Thoracic aorta (tissue), 2 donors: Measurements from ENCODE around the gene E2F7. TPM values are rescaled to one million over a fixed set of nuclear protein-coding genes. Genes with fewer than 3 reads are reported as not detected.

Source experiments
- ATAC-seq: fragments of 150-250 bp; one replicate; pipeline ENCODE4 v1.8.0; 2017; ENCODE audit warnings: low read depth; ENCODE audit not compliant: insufficient number of reproducible peaks, low FRiP score
- DNase-seq: peaks from one replicate; pipeline ENCODE4 v3.0.0-alpha.2; 2020; ENCODE audit warnings: low spot score
- H3K27ac ChIP-seq, 2 donors: fragments of 200-600 bp; sonication (generic); 1 replicate in 1 of 2; 2 replicates in 1 of 2; pipeline ENCODE4 v1.5.1; 2016; ENCODE audit warnings: mild to moderate bottlenecking in 2 of 2, moderate library complexity in 2 of 2
- H3K27me3 ChIP-seq: fragments of 200-600 bp; sonication (generic); replicated peaks from 2 replicates; pipeline ENCODE4 v1.6.0; 2016; ENCODE audit warnings: mild to moderate bottlenecking; ENCODE audit not compliant: insufficient read depth
- H3K36me3 ChIP-seq: fragments of 200-600 bp; sonication (generic); one replicate; pipeline ENCODE4 v1.5.1; 2016
- H3K4me1 ChIP-seq, 2 donors: fragments of 200-600 bp; sonication (generic); 1 replicate in 1 of 2; 2 replicates in 1 of 2; pipeline versions ENCODE4 v1.5.1 to v1.6.0; 2016; ENCODE audit warnings: low read depth in 2 of 2, mild to moderate bottlenecking in 1 of 2; ENCODE audit not compliant: control insufficient read depth in 1 of 2
- H3K4me3 ChIP-seq: fragments of 200-600 bp; sonication (generic); 2 replicates; pipeline ENCODE4 v1.5.1; 2016; ENCODE audit warnings: mild to moderate bottlenecking
- H3K9me3 ChIP-seq: fragments of 200-600 bp; sonication (generic); 2 replicates; pipeline ENCODE4 v1.5.1; 2016
- CTCF ChIP-seq: fragments of 200-600 bp; sonication (generic); IDR thresholded peaks from one replicate; pipeline ENCODE4 v1.5.1; 2019; ENCODE audit warnings: antibody characterized with exemption
- total RNA-seq, 2 donors: library from RNA; depleted of rRNA; stranded (reverse); fragments of >200 nt; gene quantifications; one replicate each; pipeline versions ENCODE4 v1.1.0 to v1.2.3, GENCODE V29; 2016

The E2F7 gene, protein sequence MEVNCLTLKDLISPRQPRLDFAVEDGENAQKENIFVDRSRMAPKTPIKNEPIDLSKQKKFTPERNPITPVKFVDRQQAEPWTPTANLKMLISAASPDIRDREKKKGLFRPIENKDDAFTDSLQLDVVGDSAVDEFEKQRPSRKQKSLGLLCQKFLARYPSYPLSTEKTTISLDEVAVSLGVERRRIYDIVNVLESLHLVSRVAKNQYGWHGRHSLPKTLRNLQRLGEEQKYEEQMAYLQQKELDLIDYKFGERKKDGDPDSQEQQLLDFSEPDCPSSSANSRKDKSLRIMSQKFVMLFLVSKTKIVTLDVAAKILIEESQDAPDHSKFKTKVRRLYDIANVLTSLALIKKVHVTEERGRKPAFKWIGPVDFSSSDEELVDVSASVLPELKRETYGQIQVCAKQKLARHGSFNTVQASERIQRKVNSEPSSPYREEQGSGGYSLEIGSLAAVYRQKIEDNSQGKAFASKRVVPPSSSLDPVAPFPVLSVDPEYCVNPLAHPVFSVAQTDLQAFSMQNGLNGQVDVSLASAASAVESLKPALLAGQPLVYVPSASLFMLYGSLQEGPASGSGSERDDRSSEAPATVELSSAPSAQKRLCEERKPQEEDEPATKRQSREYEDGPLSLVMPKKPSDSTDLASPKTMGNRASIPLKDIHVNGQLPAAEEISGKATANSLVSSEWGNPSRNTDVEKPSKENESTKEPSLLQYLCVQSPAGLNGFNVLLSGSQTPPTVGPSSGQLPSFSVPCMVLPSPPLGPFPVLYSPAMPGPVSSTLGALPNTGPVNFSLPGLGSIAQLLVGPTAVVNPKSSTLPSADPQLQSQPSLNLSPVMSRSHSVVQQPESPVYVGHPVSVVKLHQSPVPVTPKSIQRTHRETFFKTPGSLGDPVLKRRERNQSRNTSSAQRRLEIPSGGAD
- not detected for total RNA-seq

DNA sequence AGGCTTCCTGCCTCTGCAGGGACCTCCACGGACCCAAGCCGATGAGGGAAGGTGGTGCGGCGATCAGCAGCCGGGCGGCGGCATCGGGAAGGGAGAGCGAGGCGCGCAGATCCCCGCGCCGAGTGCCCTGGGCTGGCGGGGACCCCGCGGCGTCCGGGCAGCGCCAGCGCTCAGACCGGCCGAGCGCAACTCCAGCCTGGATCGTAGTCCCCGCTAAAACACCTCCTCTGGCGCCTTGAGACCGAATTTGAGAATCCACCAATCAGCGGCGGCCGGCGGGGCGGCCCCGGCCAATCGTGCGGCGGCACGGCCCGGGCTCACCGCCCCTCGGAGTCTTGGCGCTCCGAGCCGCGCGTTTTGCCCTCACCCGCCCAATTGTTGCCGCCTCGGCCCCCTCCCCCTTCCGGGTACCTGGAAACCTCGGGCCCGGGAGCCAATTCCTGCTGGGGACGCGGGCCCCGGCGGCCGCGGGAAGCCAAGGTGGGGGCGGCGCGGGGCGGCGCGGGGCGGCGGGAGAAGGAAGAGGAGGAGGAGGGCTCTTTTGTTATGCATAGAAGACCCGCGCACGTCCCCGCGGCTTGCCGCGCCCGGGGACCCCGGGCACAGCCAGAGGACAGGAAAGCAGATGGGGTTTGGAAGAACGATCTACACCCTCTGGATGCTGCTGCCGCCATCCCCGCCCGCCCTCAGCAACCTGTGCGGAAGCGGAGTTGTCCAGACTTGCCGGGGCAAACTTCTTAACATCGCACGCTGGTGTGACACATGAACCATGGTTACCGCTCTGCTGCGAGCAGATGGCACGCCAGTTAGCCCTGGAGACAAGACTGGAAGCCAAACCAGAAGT lies at the start of gene E2F7:
Gene E2F7, minus strand, starts transcription at position 209 of the 844 bp plus-strand sequence. CDS start 934 bp downstream, outside the sequence.
- ATAC-seq (peak; percentile 45), DNase-seq (peak; percentile 17)
- Histone ChIP-seq H3K4me3 (peak within 1 kb of the TSS; percentile 85), H3K4me1 (peaks cover 5 to 12% of the 10 kb centered on the region in 2 donors), H3K9me3 (no peaks in the 10 kb centered on the region), H3K27me3 (no peaks in the 10 kb centered on the region), H3K36me3 (no peaks in the 10 kb centered on the region), H3K27ac (peak within 1 kb of the TSS; percentile 4 to 23)
- no peak for TF ChIP-seq CTCF

DNA sequence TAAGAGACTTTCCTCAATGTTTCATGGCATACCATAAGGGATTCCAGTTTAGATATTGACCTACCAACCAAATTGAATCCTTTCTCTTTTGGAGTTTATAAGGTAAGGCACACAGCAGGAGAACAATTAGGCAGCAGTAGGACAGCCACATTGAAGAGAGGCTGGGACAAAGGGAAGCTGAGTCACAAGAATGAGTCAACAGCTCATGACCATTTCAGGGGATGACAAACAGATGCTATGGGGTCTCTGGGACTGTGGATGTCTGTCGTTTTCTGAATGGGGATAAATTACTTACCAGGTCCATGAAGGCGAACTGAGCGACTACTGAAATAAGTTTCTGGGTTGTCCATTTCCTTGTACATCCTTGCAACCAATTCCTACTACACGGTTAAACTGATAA lies 48.6 kb upstream of the E2F7 start:
- H3K4me1 ChIP-seq = no peaks in the 10 kb centered on the region

DNA sequence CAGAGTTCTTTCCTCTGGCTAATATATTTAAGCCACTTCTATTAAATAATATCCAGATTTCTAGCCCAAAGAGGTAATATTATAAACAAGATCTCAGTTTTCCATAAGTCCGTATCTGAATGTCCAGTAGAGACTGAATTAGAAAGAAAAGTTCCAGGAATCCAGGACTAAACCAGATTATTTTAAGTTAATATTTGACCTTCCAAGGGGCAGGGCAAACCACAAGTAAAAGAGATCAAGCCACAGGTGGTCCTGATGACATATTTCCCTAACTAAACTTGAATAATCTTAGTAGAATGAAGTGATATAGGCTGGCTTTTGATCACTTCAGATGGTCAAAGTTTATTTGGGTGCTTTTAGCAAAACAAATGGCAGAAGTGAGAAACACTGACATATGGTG lies 43.3 kb upstream of the E2F7 start:
- no peak for ATAC-seq
- no peak for TF ChIP-seq CTCF
- H3K27ac ChIP-seq = no peak overlapping the region
- no peaks in the 10 kb centered on the region for H3K27me3 ChIP-seq
- H3K4me3 ChIP-seq = no peak overlapping the region
- no peak for DNase-seq
- no peaks in the 10 kb centered on the region for H3K4me1 ChIP-seq
- no peaks in the 10 kb centered on the region for H3K9me3 ChIP-seq
- no peaks in the 10 kb centered on the region for H3K36me3 ChIP-seq

More for the DNA sequence above, 48.6 kb upstream of the E2F7 start:
- no peak for ATAC-seq
- Histone ChIP-seq H3K4me3 (no peak overlapping the region), H3K36me3 (no peaks in the 10 kb centered on the region), H3K27ac (no peak overlapping the region), H3K9me3 (no peaks in the 10 kb centered on the region), H3K27me3 (no peaks in the 10 kb centered on the region)
- DNase-seq = no peak
- TF ChIP-seq CTCF = no peak

DNA sequence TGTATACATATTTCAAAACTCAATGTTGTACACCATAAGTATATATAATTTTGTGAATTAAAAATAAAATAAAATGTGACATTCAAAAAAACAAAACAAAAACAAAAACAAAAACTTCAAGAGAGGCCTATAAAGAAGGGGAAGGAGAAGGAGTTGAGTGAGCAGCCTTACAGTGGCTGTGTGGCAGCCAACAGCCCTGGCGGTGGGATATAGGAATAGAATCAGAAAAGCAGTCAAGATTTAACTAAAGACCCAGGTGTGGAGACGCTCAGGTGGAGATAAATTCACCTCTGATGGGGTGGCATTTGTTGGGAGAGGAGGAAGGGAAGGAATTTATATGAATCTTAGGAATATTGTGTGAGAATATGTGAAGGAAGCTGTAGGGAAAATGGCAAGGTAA lies 41.8 kb upstream of the E2F7 start:
- ATAC-seq (no peak), DNase-seq (no peak)
- Histone ChIP-seq H3K4me1 (no peaks in the 10 kb centered on the region), H3K36me3 (no peaks in the 10 kb centered on the region), H3K4me3 (no peak overlapping the region), H3K9me3 (no peaks in the 10 kb centered on the region), H3K27me3 (no peaks in the 10 kb centered on the region), H3K27ac (no peak overlapping the region)
- no peak for TF ChIP-seq CTCF
